T-cell (primary cell): Measurements from ENCODE around the gene ZYX. TPM values are rescaled to one million over a fixed set of nuclear protein-coding genes. Genes with fewer than 3 reads are reported as not detected.

Experiments
- ATAC-seq, 4 experiments: fragments of 200-7000 bp in 3 of 4; fragments of 150-1000 bp in 1 of 4; cut with Tn5 transposase; replicated peaks in 1 of 4; 1 replicate in 3 of 4; 2 replicates in 1 of 4; pipeline ENCODE4 v1.10.0; 2021; ENCODE audit warnings: moderate library complexity in 3 of 4, mild to moderate bottlenecking in 2 of 4, moderate number of reproducible peaks in 1 of 4
- CTCF ChIA-PET, 2 donors: fragments of 300-600 bp; sonication (Branson Sonifier 250); formaldehyde crosslinking; loops; one replicate each; lab custom pipeline; 2022; ENCODE audit warnings: antibody characterized with exemption in 2 of 2; lab: Charles Lee
- POLR2A ChIA-PET, 2 donors: fragments of 300-600 bp; sonication (Branson Sonifier 250); formaldehyde crosslinking; loops; one replicate each; lab custom pipeline; 2022; ENCODE audit warnings: antibody characterized with exemption in 2 of 2; lab: Charles Lee
- DNase-seq, 35 experiments: peaks; one replicate each; pipeline versions ENCODE4 v3.0.0 to v3.0.0-alpha.2; 2013 to 2023
- H3K27ac ChIP-seq: one replicate; pipeline ENCODE4 v1.5.1; 2013; ENCODE audit warnings: low read length
- H3K27me3 ChIP-seq, 2 experiments: replicated peaks in 1 of 2; 1 replicate in 1 of 2; 2 replicates in 1 of 2; pipeline versions ENCODE4 v1.6.1 to v1.7.0; 2013; ENCODE audit warnings: low read length in 1 of 2, mixed read lengths in 1 of 2; ENCODE audit not compliant: control insufficient read depth in 2 of 2, insufficient read depth in 2 of 2; ENCODE audit errors: extremely low read depth in 1 of 2
- H3K36me3 ChIP-seq, 2 donors: 1 replicate in 1 of 2; 2 replicates in 1 of 2; pipeline versions ENCODE4 v1.6.1 to v1.7.0; 2013; ENCODE audit warnings: low read length in 1 of 2; ENCODE audit not compliant: control insufficient read depth in 2 of 2, insufficient read depth in 1 of 2; ENCODE audit errors: extremely low read depth in 1 of 2
- H3K4me1 ChIP-seq, 2 experiments: 1 replicate in 1 of 2; 2 replicates in 1 of 2; pipeline versions ENCODE4 v1.6.1 to v1.7.0; 2013; ENCODE audit warnings: low read length in 2 of 2, mixed read lengths in 1 of 2; ENCODE audit not compliant: insufficient read depth in 2 of 2, control insufficient read depth in 1 of 2; ENCODE audit errors: extremely low read depth in 1 of 2
- H3K4me3 ChIP-seq, 2 donors: 1 replicate in 1 of 2; 2 replicates in 1 of 2; pipeline versions ENCODE4 v1.5.1 to v1.7.0; 2013; ENCODE audit warnings: mild to moderate bottlenecking in 2 of 2, low read length in 1 of 2, moderate library complexity in 1 of 2; ENCODE audit not compliant: control insufficient read depth in 1 of 2; ENCODE audit errors: extremely low read depth in 1 of 2
- H3K9me3 ChIP-seq: 2 replicates; pipeline ENCODE4 v1.7.0; 2013
- H3K27ac Mint-ChIP-seq, 2 donors: one replicate each; pipeline ENCODE4 v1.8.0; 2020 to 2021; ENCODE audit warnings: mild to moderate bottlenecking in 2 of 2, mixed read lengths in 2 of 2
- H3K27me3 Mint-ChIP-seq, 2 donors: one replicate each; pipeline ENCODE4 v1.8.0; 2021 to 2022; ENCODE audit warnings: mixed read lengths in 2 of 2
- H3K36me3 Mint-ChIP-seq: one replicate; pipeline ENCODE4 v1.8.0; 2021; ENCODE audit warnings: mixed read lengths
- H3K4me1 Mint-ChIP-seq, 3 donors: one replicate each; pipeline ENCODE4 v1.8.0; 2020 to 2022; ENCODE audit warnings: mixed read lengths in 3 of 3, mild to moderate bottlenecking in 1 of 3
- H3K4me3 Mint-ChIP-seq, 3 donors: one replicate each; pipeline ENCODE4 v1.8.0; 2020 to 2022; ENCODE audit warnings: mild to moderate bottlenecking in 3 of 3, mixed read lengths in 3 of 3, moderate library complexity in 3 of 3
- H3K9me3 Mint-ChIP-seq, 3 donors: one replicate each; pipeline ENCODE4 v1.8.0; 2020 to 2022; ENCODE audit warnings: mixed read lengths in 3 of 3
- WGBS: methylation state at CpG from one replicate; pipeline ENCODE4 v1.1.5; 2013; ENCODE audit warnings: missing lambda C conversion rate; ENCODE audit not compliant: insufficient coverage; 5-methylcytosine and 5-hydroxymethylcytosine counted together
- total RNA-seq, 35 experiments: library from RNA in 6 of 35; stranded (reverse) in 6 of 35; fragments of 120-200 nt in 1 of 35; gene quantifications; one replicate each; pipeline versions ENCODE4 v1.2.1 to v1.2.4 and lab custom pipeline; 2013 to 2026

ZYX gene
- total RNA-seq, 5 donors from 2014 or later (not counting 1 experiment from before 2014, with no cell fraction given): 107 to 186 (median 159) TPM

- ChIA-PET POLR2A (interaction anchor here in 1 of 2 donors (0.6 kb wide), 1 partner anchor 525 kb away, joined by 3 read pairs; no protein-coding TSS in a partner anchor), CTCF (interaction anchor here (0.7 to 1.1 kb wide), 3 partner anchors 11 to 1048 kb away, joined by 3 to 10 read pairs (median 8); no protein-coding TSS in a partner anchor)
- peaks cover 13% of the 10 kb centered on the region for H3K36me3 Mint-ChIP-seq
- no peaks in the 10 kb centered on the region for H3K9me3 Mint-ChIP-seq
- 7% methylated on average over 15 of the region's 19 CpGs for WGBS
- no peak overlapping the region for H3K4me3 Mint-ChIP-seq
- Histone ChIP-seq H3K4me1 (peaks cover 21 to 74% of the 10 kb centered on the region in 2 experiments), H3K36me3 (peaks cover 14 to 44% of the 10 kb centered on the region in 2 donors), H3K9me3 (no peaks in the 10 kb centered on the region), H3K4me3 (peak overlapping the region; percentile 2 to 33), H3K27me3 (no peaks in the 10 kb centered on the region), H3K27ac (peak overlapping the region; percentile 52)
- no peak overlapping the region for H3K27ac Mint-ChIP-seq
- ATAC-seq: peak; percentile 60 to 68 (median 66)
- H3K27me3 Mint-ChIP-seq: no peaks in the 10 kb centered on the region
- H3K4me1 Mint-ChIP-seq: peaks cover 13 to 18% (median 15%) of the 10 kb centered on the region in 3 donors
- DNase-seq: peak in 24 of 35 experiments; percentile 24 to 66 (median 38)
These were observed 5.0 kb downstream of the ZYX start for GRCh38 chr7:143385891-143386781.

- Histone ChIP-seq H3K9me3 (no peaks in the 10 kb centered on the region), H3K4me1 (peaks cover 21 to 65% of the 10 kb centered on the region in 2 experiments), H3K27ac (peak overlapping the region; percentile 52), H3K4me3 (no peak overlapping the region), H3K36me3 (peaks cover 21 to 56% of the 10 kb centered on the region in 2 donors), H3K27me3 (no peaks in the 10 kb centered on the region)
- 93% methylated on average over 18 of the region's 23 CpGs for WGBS
- H3K36me3 Mint-ChIP-seq: peaks cover 13% of the 10 kb centered on the region
- peaks cover 13 to 18% (median 15%) of the 10 kb centered on the region in 3 donors for H3K4me1 Mint-ChIP-seq
- peak overlapping the region in 1 of 2 donors; percentile 21 for H3K27ac Mint-ChIP-seq
- no peaks in the 10 kb centered on the region for H3K27me3 Mint-ChIP-seq
- ChIA-PET POLR2A (no interaction called here), CTCF (interaction anchor here (0.5 to 1.2 kb wide), 3 partner anchors 15 to 22 kb away, joined by 3 to 5 read pairs (median 3); no protein-coding TSS in a partner anchor)
- ATAC-seq: no peak
- no peak overlapping the region for H3K4me3 Mint-ChIP-seq
- H3K9me3 Mint-ChIP-seq: no peaks in the 10 kb centered on the region
- no peak for DNase-seq
These were observed 6.2 kb downstream of the ZYX start for GRCh38 chr7:143387156-143387975.

GRCh38 chr7:143388051-143388450 lies 6.9 kb downstream of the ZYX start:
- Mint-ChIP-seq H3K9me3 (no peaks in the 10 kb centered on the region), H3K4me3 (no peak overlapping the region), H3K4me1 (peaks cover 13 to 18% (median 15%) of the 10 kb centered on the region in 3 donors), H3K36me3 (peaks cover 17% of the 10 kb centered on the region), H3K27ac (peak overlapping the region in 1 of 2 donors; percentile 21), H3K27me3 (no peaks in the 10 kb centered on the region)
- WGBS: 96% methylated on average over 7 of the region's 10 CpGs
- DNase-seq: no peak
- no peaks in the 10 kb centered on the region for H3K9me3 ChIP-seq
- POLR2A ChIA-PET: no interaction called here
- H3K4me3 ChIP-seq: no peak overlapping the region
- H3K27ac ChIP-seq: no peak overlapping the region
- ATAC-seq: no peak
- H3K4me1 ChIP-seq: peaks cover 18 to 58% of the 10 kb centered on the region in 2 experiments
- H3K36me3 ChIP-seq: peaks cover 23 to 55% of the 10 kb centered on the region in 2 donors
- H3K27me3 ChIP-seq: no peaks in the 10 kb centered on the region
- CTCF ChIA-PET: interaction anchor here (0.5 to 1.2 kb wide), 3 partner anchors 15 to 22 kb away, joined by 3 to 5 read pairs (median 3); no protein-coding TSS in a partner anchor

- Mint-ChIP-seq H3K36me3 (peaks cover 18% of the 10 kb centered on the region), H3K27me3 (no peaks in the 10 kb centered on the region), H3K27ac (peak overlapping the region; percentile 21 to 56), H3K4me1 (peaks cover 13 to 18% (median 15%) of the 10 kb centered on the region in 3 donors), H3K4me3 (no peak overlapping the region), H3K9me3 (no peaks in the 10 kb centered on the region)
- no peaks in the 10 kb centered on the region for H3K9me3 ChIP-seq
- peaks cover 18 to 53% of the 10 kb centered on the region in 2 experiments for H3K4me1 ChIP-seq
- H3K27me3 ChIP-seq: no peaks in the 10 kb centered on the region
- POLR2A ChIA-PET: no interaction called here
- 95% methylated on average over 27 of the region's 28 CpGs for WGBS
- CTCF ChIA-PET: interaction anchor here (1.0 to 1.2 kb wide), 2 partner anchors 14 to 19 kb away, joined by 3 to 5 read pairs; no protein-coding TSS in a partner anchor
- peaks cover 29 to 59% of the 10 kb centered on the region in 2 donors for H3K36me3 ChIP-seq
- H3K27ac ChIP-seq: no peak overlapping the region
- no peak for ATAC-seq
- H3K4me3 ChIP-seq: no peak overlapping the region
- no peak for DNase-seq
These were observed 7.5 kb downstream of the ZYX start for GRCh38 chr7:143388491-143389101.

- H3K4me3 ChIP-seq: no peak overlapping the region
- no peak for ATAC-seq
- no peak for DNase-seq
- Mint-ChIP-seq H3K36me3 (peaks cover 18% of the 10 kb centered on the region), H3K27ac (peak overlapping the region; percentile 33 to 75), H3K4me1 (peaks cover 16 to 18% (median 16%) of the 10 kb centered on the region in 3 donors), H3K27me3 (no peaks in the 10 kb centered on the region), H3K9me3 (no peaks in the 10 kb centered on the region), H3K4me3 (no peak overlapping the region)
- H3K36me3 ChIP-seq: peaks cover 34 to 65% of the 10 kb centered on the region in 2 donors
- peaks cover 15 to 45% of the 10 kb centered on the region in 2 experiments for H3K4me1 ChIP-seq
- no peaks in the 10 kb centered on the region for H3K9me3 ChIP-seq
- ChIA-PET CTCF (interaction anchor here (0.5 kb wide), 2 partner anchors 10 to 101 kb away, joined by 3 to 7 read pairs; partner anchors contain the start of gene CASP2 (in 1 of the 2)), POLR2A (no interaction called here)
- H3K27ac ChIP-seq: no peak overlapping the region
- 82% methylated on average over 13 of the region's 15 CpGs for WGBS
- H3K27me3 ChIP-seq: no peaks in the 10 kb centered on the region
These were observed 8.4 kb downstream of the ZYX start for GRCh38 chr7:143389316-143390103.
